K562 (cell line): ENCODE data around the gene RAVER2. TPM values are rescaled to one million over a fixed set of nuclear protein-coding genes. Genes with fewer than 3 reads are reported as not detected.
A peak's percentile ranks its signal among the peaks of the same experiment; 100 is the strongest.

Experiments used
- ARID3A ChIP-seq: IDR thresholded peaks from 2 replicates; pipeline ENCODE4 v1.6.1; 2012; ENCODE audit warnings: low read depth, low read length, improper control_type of control experiment, borderline replicate concordance
- DACH1 ChIP-seq: fragments of 450-650 bp; IDR thresholded peaks from 2 replicates; pipeline ENCODE4 v1.6.1; 2018; ENCODE audit not compliant: partially characterized antibody
- ETV1 ChIP-seq: fragments of 450-650 bp; conservative IDR thresholded peaks from 2 replicates; pipeline ENCODE4 v1.6.1; 2016; ENCODE audit warnings: missing genetic modification characterization, control low read depth, low read depth, missing compliant biosample characterization
- MAX ChIP-seq: sonication (generic); formaldehyde crosslinking; IDR thresholded peaks from 2 replicates; pipeline ENCODE4 v1.9.0; 2022; ENCODE audit warnings: mild to moderate bottlenecking, missing genetic modification reagents
- NR2C2 ChIP-seq, 2 experiments: fragments of 200-800 bp in 1 of 2; sonication (Bioruptor generic) in 1 of 2; sonication (generic) in 1 of 2; formaldehyde crosslinking in 1 of 2; IDR thresholded peaks; 2 replicates each; pipeline versions ENCODE4 v1.6.1 to v1.8.0; 2016 to 2022; ENCODE audit warnings: mild to moderate bottlenecking in 1 of 2, missing compliant biosample characterization in 1 of 2, missing genetic modification characterization in 1 of 2, missing genetic modification reagents in 1 of 2
- TFAM ChIP-seq: fragments of 250-450 bp; sonication (Bioruptor Pico); conservative IDR thresholded peaks from 2 replicates; pipeline ENCODE4 v1.5.0; 2021; ENCODE audit warnings: mild to moderate bottlenecking, moderate library complexity
- ZFP30 ChIP-seq: fragments of 250-450 bp; sonication (Bioruptor Pico); IDR thresholded peaks from 2 replicates; pipeline ENCODE4 v1.8.0; 2022; ENCODE audit warnings: moderate library complexity, mild to moderate bottlenecking, inconsistent platforms, borderline replicate concordance
- ZNF24 ChIP-seq: fragments of 450-650 bp; IDR thresholded peaks from 2 replicates; pipeline ENCODE4 v1.6.1; 2016
- ZNF318 ChIP-seq, 2 experiments: fragments of 450-650 bp; IDR thresholded peaks; 2 replicates each; pipeline ENCODE4 v1.6.1; 2016; ENCODE audit warnings: mild to moderate bottlenecking in 2 of 2, borderline replicate concordance in 1 of 2, low read depth in 1 of 2, moderate library complexity in 1 of 2
- polyA plus RNA-seq, 8 experiments: library from polyadenylated mRNA; depleted of rRNA in 4 of 8; stranded (reverse) in 5 of 8; unstranded in 3 of 8; fragments of >200 nt; fragmentation: Nextera tagmentation in 2 of 8; fragmentation: Illumina TruSeq in 1 of 8; extraction: Ambion mirVana in 2 of 8; extraction: Trizol in 1 of 8; gene quantifications; 2 replicates each; pipeline versions ENCODE4 v1.2.1 to v1.2.3, GENCODE V29; 2011 to 2014; ENCODE audit warnings: inconsistent platforms in 1 of 8, missing spikeins in 1 of 8
- total RNA-seq, 7 experiments: library from RNA; depleted of rRNA in 6 of 7; stranded (reverse); fragments of >200 nt in 6 of 7; fragmentation: Illumina TruSeq in 2 of 7; extraction: Trizol in 2 of 7; gene quantifications; 2 replicates each; pipeline versions ENCODE4 v1.2.1 to v1.2.3, GENCODE V29; 2011 to 2021; ENCODE audit warnings: low replicate concordance in 1 of 7
- TF ChIP-seq, protein P1 (sequence below), 2 experiments: fragments of 450-650 bp in 1 of 2; IDR thresholded peaks; 2 replicates each; pipeline ENCODE4 v1.6.1; 2011 to 2017; ENCODE audit warnings: low read depth in 2 of 2, antibody characterized with exemption in 1 of 2, borderline replicate concordance in 1 of 2, low read length in 1 of 2, mild to moderate bottlenecking in 1 of 2, mixed read lengths in 1 of 2; ENCODE audit not compliant: control insufficient read depth in 1 of 2

The RAVER2 gene
- total and polyA plus RNA-seq, 9 of the 15 experiments (the other 6 are each of a cell fraction or from before 2014, with no cell fraction given) = 1.8 to 6.1 (median 4.4) TPM

DNA sequence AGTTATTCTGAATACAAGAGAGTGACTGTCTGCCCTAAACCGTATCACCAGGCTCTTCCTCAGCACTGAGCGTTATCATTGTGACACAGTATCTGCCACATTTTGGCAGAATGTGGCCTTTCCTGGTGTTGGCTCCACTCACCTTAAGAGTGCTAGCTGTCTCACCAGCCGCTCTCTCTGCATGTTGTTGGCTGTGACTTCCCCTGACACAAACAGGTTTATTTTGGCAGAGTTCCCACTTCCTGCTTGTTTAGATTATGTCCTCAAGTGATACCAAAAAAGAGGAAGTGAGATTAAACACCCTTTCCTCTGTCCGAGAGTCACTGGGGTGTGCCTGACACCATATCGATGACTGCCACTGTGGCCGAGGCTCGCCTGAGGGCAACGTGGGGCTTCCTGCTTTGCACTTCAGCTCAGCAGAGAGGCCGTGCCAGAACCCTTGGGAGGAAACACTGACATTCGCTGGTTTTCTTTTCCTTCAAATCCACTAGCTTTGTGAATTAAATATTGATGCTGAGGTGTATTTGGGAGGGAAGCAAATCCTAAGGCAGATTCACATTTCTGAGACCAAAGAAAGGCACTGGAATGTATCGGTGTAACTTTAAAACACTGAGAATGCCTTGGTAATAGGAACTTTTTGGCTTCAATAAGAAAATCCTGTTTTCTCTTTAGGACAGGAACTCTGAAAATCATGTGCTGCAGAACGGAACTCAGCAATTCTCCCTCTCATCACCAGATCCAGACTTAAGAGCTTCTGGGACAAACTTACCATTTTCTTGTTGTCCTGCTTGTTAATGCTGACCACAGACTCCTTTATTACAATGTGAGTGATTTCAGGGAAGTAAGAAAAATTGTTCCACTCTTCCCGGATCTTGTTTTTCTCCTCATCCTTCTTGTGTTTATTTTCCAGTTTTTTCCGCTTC lies 119.4 kb downstream of the RAVER2 start (continued):
- TF ChIP-seq NR2C2 (CRISPR knock-in tag; IDR thresholded peaks at IDR 0.05) (no peak), NR2C2 (tag; IDR thresholded peaks at IDR 0.05) (peak; percentile 46; the same call in 1 of the 2 replicates), ETV1 (peak; percentile 98), ZFP30 (CRISPR knock-in tag) (no peak), ZNF24 (peak; percentile 61), ZNF318 (IDR thresholded peaks at IDR 0.05; ENCODE audit: borderline replicate concordance in 1 of 2, low read depth in 1 of 2) (peak in 1 of 2 experiments; percentile 46; a peak in 1 of 4 replicates), ARID3A (peak; percentile 61; the same call in 1 of the 2 replicates), MAX (peak; percentile 76; the same call in 1 of the 2 replicates), TFAM (CRISPR knock-in tag) (no peak), DACH1 (peak; percentile 13)
- TF ChIP-seq, protein P1, sequence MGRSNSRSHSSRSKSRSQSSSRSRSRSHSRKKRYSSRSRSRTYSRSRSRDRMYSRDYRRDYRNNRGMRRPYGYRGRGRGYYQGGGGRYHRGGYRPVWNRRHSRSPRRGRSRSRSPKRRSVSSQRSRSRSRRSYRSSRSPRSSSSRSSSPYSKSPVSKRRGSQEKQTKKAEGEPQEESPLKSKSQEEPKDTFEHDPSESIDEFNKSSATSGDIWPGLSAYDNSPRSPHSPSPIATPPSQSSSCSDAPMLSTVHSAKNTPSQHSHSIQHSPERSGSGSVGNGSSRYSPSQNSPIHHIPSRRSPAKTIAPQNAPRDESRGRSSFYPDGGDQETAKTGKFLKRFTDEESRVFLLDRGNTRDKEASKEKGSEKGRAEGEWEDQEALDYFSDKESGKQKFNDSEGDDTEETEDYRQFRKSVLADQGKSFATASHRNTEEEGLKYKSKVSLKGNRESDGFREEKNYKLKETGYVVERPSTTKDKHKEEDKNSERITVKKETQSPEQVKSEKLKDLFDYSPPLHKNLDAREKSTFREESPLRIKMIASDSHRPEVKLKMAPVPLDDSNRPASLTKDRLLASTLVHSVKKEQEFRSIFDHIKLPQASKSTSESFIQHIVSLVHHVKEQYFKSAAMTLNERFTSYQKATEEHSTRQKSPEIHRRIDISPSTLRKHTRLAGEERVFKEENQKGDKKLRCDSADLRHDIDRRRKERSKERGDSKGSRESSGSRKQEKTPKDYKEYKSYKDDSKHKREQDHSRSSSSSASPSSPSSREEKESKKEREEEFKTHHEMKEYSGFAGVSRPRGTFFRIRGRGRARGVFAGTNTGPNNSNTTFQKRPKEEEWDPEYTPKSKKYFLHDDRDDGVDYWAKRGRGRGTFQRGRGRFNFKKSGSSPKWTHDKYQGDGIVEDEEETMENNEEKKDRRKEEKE (IDR thresholded peaks at IDR 0.05; ENCODE audit: borderline replicate concordance in 1 of 2, control insufficient read depth in 1 of 2, low read depth in 2 of 2, low read length in 1 of 2) = peak in 1 of 2 experiments; percentile 79; a peak in 1 of 4 replicates
